ENCODE data around the gene STON2.
"Not testable (repeated sequence)": the region's sequence is repeated elsewhere in the genome, so short reads cannot be mapped to it uniquely, and the experiment has no call there.

The STON2 gene

GRCh38 chr14:81385419-81385818 is 14.7 kb downstream of the STON2 start:
- TF ChIP-seq, protein P1, sequence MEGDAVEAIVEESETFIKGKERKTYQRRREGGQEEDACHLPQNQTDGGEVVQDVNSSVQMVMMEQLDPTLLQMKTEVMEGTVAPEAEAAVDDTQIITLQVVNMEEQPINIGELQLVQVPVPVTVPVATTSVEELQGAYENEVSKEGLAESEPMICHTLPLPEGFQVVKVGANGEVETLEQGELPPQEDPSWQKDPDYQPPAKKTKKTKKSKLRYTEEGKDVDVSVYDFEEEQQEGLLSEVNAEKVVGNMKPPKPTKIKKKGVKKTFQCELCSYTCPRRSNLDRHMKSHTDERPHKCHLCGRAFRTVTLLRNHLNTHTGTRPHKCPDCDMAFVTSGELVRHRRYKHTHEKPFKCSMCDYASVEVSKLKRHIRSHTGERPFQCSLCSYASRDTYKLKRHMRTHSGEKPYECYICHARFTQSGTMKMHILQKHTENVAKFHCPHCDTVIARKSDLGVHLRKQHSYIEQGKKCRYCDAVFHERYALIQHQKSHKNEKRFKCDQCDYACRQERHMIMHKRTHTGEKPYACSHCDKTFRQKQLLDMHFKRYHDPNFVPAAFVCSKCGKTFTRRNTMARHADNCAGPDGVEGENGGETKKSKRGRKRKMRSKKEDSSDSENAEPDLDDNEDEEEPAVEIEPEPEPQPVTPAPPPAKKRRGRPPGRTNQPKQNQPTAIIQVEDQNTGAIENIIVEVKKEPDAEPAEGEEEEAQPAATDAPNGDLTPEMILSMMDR (IDR thresholded peaks at IDR 0.05; ENCODE audit: low read depth, low read length), result no peak
- DNase-seq, result no peak
- H3K4me1 ChIP-seq, result peaks cover 17% of the 10 kb centered on the region
- no peak overlapping the region for H3K4me3 ChIP-seq (ENCODE audit: low read depth, low read length)
- H3K36me3 ChIP-seq, result peaks cover 8% of the 10 kb centered on the region
- no peaks in the 10 kb centered on the region for H3K9me3 ChIP-seq
- H3K27me3 ChIP-seq, result no peaks in the 10 kb centered on the region

- peaks cover 8% of the 10 kb centered on the region for H3K36me3 ChIP-seq
- no peak overlapping the region for H3K4me3 ChIP-seq (ENCODE audit: low read depth, low read length)
- H3K9me3 ChIP-seq, result no peaks in the 10 kb centered on the region
- H3K4me1 ChIP-seq, result peaks cover 17% of the 10 kb centered on the region
- H3K27me3 ChIP-seq, result no peaks in the 10 kb centered on the region
- DNase-seq, result peak; percentile 42
- TF ChIP-seq, protein P1 (IDR thresholded peaks at IDR 0.05; ENCODE audit: low read depth, low read length), result no peak
Measured at GRCh38 chr14:81384900-81385299, 15.2 kb downstream of the STON2 start.

DNA sequence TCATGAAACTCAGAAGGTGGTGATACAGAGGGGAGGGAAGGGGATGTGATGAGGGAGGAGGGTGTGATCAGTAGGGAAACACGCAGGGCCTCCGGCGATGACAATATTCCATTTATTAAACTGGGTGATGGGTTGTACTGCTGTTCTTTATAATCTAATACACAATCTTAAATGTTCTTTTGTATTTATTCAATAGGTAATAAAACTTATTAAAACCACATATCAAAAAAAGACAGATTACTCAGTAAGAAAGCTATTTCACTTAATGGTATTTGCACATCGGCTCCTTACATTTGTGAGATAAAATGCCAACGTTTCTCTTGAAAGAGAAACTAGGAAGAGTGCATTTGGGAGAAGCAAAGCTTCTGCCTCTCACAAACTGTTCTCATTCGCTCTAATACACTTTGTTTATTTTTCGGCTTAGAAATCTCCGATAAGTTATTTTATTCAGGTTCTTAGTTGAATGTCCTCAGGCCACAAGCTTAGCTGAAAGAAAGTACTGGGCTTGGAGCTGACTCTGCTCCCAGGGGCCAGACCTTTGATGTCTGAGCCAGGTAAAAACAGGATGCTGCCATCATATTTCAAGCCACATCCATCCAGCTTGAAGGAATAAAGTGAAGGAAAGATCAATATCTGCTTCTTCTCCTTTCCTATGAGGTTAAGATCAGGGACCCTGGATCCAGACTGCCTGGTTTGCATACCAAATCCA is 17.5 kb downstream of the STON2 start:
- DNase-seq, result no peak
- Histone ChIP-seq H3K36me3 (peaks cover 8% of the 10 kb centered on the region), H3K4me3 (ENCODE audit: low read depth, low read length) (no peak overlapping the region), H3K9me3 (no peaks in the 10 kb centered on the region), H3K27me3 (no peaks in the 10 kb centered on the region), H3K4me1 (peaks cover 17% of the 10 kb centered on the region)
- TF ChIP-seq, protein P1 (IDR thresholded peaks at IDR 0.05; ENCODE audit: low read depth, low read length), result no peak

- H3K4me3 ChIP-seq (ENCODE audit: low read depth, low read length), result not testable (repeated sequence)
Measured at GRCh38 chr14:81380009-81380408, 20.1 kb downstream of the STON2 start.

DNA sequence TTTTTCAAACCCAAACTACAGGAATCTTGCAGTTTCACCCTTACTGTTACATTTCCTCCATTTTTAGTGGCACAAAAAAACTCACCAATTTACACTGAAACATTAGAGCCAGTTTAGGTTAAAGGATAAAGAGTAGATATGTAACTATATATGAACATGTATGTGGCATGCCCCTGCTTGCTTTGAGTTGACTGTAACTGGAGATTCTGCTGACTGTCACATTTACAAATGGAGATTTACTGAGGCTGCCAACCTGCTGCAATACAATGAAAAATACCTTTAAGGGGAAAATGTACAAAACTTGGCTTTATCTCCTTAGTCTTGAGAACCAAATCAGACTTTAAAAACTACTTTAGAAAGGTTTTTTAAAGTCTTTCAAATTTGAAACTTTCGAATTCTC is 28.3 kb downstream of the STON2 start:
- H3K9me3 ChIP-seq, result no peaks in the 10 kb centered on the region
- no peak overlapping the region for H3K4me3 ChIP-seq (ENCODE audit: low read depth, low read length)
- H3K4me1 ChIP-seq, result no peaks in the 10 kb centered on the region
- TF ChIP-seq, protein P1 (IDR thresholded peaks at IDR 0.05; ENCODE audit: low read depth, low read length), result no peak
- no peaks in the 10 kb centered on the region for H3K27me3 ChIP-seq
- no peak for DNase-seq
- peaks cover 16% of the 10 kb centered on the region; the same call in 1 of the 2 replicates for H3K36me3 ChIP-seq

More at GRCh38 chr14:81380009-81380408, 20.1 kb downstream of the STON2 start:
- H3K9me3 ChIP-seq, DNase-seq, H3K4me1 ChIP-seq, H3K36me3 ChIP-seq, H3K27me3 ChIP-seq: not testable (repeated sequence)

DNA sequence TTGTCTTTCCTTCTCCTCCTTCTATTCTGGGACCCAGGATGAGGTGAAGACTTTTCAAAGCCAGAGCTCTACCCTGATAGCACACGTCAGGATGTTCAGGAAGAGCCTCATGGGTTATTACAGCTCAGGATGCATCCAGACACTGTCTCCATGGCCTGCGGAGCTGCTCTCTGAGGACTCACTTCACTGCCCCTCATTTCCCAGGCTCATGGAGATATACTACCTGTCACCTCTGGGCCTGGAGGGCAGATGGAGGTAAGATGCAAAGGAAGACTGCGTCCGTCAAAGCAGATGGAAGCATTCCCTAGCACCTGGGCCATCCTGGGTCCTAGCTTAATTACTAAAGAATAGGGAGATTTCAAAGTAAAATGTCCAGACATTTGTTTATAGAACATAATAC is 32.6 kb downstream of the STON2 start:
- no peaks in the 10 kb centered on the region for H3K27me3 ChIP-seq
- no peaks in the 10 kb centered on the region; the same call in 1 of the 2 replicates for H3K4me1 ChIP-seq
- no peak for DNase-seq
- TF ChIP-seq, protein P1 (IDR thresholded peaks at IDR 0.05; ENCODE audit: low read depth, low read length), result no peak
- peaks cover 16% of the 10 kb centered on the region; the same call in 1 of the 2 replicates for H3K36me3 ChIP-seq
- no peaks in the 10 kb centered on the region for H3K9me3 ChIP-seq
- no peak overlapping the region for H3K4me3 ChIP-seq (ENCODE audit: low read depth, low read length)

Data from BE2C (cell line).